Pulmonary artery endothelial cell (primary cell): ENCODE measurements around the gene MARK2. TPM values are rescaled to one million over a fixed set of nuclear protein-coding genes. Genes with fewer than 3 reads are reported as not detected.
"Not testable (repeated sequence)": the region's sequence is repeated elsewhere in the genome, so short reads cannot be mapped to it uniquely, and the experiment has no call there.

Experiments used
- DNase-seq: peaks from one replicate; pipeline ENCODE4 v3.0.0-alpha.2; 2011; ENCODE audit warnings: low read depth, low spot score
- total RNA-seq: library from RNA; depleted of rRNA; stranded (reverse); fragments of >200 nt; gene quantifications from 2 replicates; pipeline ENCODE4 v1.2.3, GENCODE V29; 2014

The MARK2 gene
- total RNA-seq, 1 donor from 2014 or later = 9.2 TPM

- no peak for DNase-seq
These were observed 14.6 kb downstream of the MARK2 start for GRCh38 chr11:63853476-63853875.

- no peak for DNase-seq
These were observed 15.8 kb downstream of the MARK2 start for GRCh38 chr11:63854696-63855095.

GRCh38 chr11:63855975-63856374, 17.1 kb downstream of the MARK2 start:
- no peak for DNase-seq

- DNase-seq = peak; percentile 30
These were observed 20.0 kb downstream of the MARK2 start for GRCh38 chr11:63858628-63859550.

GRCh38 chr11:63862923-63863322, 24.0 kb downstream of the MARK2 start:
- DNase-seq = no peak

GRCh38 chr11:63863620-63864019, 24.7 kb downstream of the MARK2 start:
- DNase-seq = not testable (repeated sequence)

- no peak for DNase-seq
These were observed 27.3 kb downstream of the MARK2 start for GRCh38 chr11:63866211-63866610.

- no peak for DNase-seq
These were observed 28.6 kb downstream of the MARK2 start for GRCh38 chr11:63867511-63867910.

- no peak for DNase-seq
These were observed 29.6 kb downstream of the MARK2 start for GRCh38 chr11:63868399-63869064.

GRCh38 chr11:63869171-63869591, 30.3 kb downstream of the MARK2 start:
- DNase-seq = no peak

GRCh38 chr11:63869683-63870082, 30.8 kb downstream of the MARK2 start:
- no peak for DNase-seq

- DNase-seq = no peak
These were observed 31.6 kb downstream of the MARK2 start for GRCh38 chr11:63870351-63871140.

GRCh38 chr11:63871962-63872799, 33.3 kb downstream of the MARK2 start:
- DNase-seq = peak; percentile 60

- no peak for DNase-seq
These were observed 33.9 kb downstream of the MARK2 start for GRCh38 chr11:63872800-63873197.

GRCh38 chr11:63873311-63873710, 34.4 kb downstream of the MARK2 start:
- no peak for DNase-seq

GRCh38 chr11:63874511-63874910, 35.6 kb downstream of the MARK2 start:
- no peak for DNase-seq

- DNase-seq = no peak
These were observed 36.7 kb downstream of the MARK2 start for GRCh38 chr11:63875506-63876065.

GRCh38 chr11:63876616-63877015, 37.7 kb downstream of the MARK2 start:
- DNase-seq = no peak

GRCh38 chr11:63877658-63878241, 38.8 kb downstream of the MARK2 start:
- no peak for DNase-seq
